OCI-LY3 (cell line): ENCODE data around the gene HPS6.
"Not testable (repeated sequence)": the region's sequence is repeated elsewhere in the genome, so short reads cannot be mapped to it uniquely, and the experiment has no call there.

Experiments used
- H2AFZ ChIP-seq: fragments of 200-600, 300-600 bp; shearing (Covaris generic); 2 replicates; pipeline ENCODE4 v1.6.0; 2014; ENCODE audit warnings: antibody characterized with exemption, low read depth, low read length
- H3K27ac ChIP-seq: fragments of 200-600, 300-600 bp; sonication (generic); 2 replicates; pipeline ENCODE4 v1.5.1; 2014; ENCODE audit warnings: mild to moderate bottlenecking, low read length, moderate library complexity, mixed read lengths
- H3K27me3 ChIP-seq: fragments of 200-600, 300-600 bp; sonication (generic); 2 replicates; pipeline ENCODE4 v1.6.1; 2014; ENCODE audit warnings: low read depth, low read length, mixed read lengths
- H3K36me3 ChIP-seq: fragments of 200-600, 300-600 bp; sonication (generic); replicated peaks from 2 replicates; pipeline ENCODE3; 2014; ENCODE audit warnings: low read depth, low read length, mixed read lengths
- H3K4me1 ChIP-seq: fragments of 300-600, 200-600 bp; sonication (generic); 2 replicates; pipeline ENCODE4 v1.6.1; 2014; ENCODE audit warnings: low read length, mixed read lengths
- H3K4me2 ChIP-seq: fragments of 200-600, 300-600 bp; sonication (generic); 2 replicates; pipeline ENCODE4 v1.6.1; 2014; ENCODE audit warnings: low read length, mixed read lengths
- H3K4me3 ChIP-seq: fragments of 300-600, 200-600 bp; sonication (generic); 2 replicates; pipeline ENCODE4 v1.5.1; 2014; ENCODE audit warnings: antibody characterized with exemption, mild to moderate bottlenecking, low read length, moderate library complexity
- H3K79me2 ChIP-seq: fragments of 300-600, 200-600 bp; shearing (Covaris generic); 2 replicates; pipeline ENCODE4 v1.6.1; 2014; ENCODE audit warnings: mild to moderate bottlenecking, low read length, mixed read lengths
- H3K9ac ChIP-seq: fragments of 300-600, 200-600 bp; shearing (Covaris generic); 2 replicates; pipeline ENCODE4 v1.6.0; 2014; ENCODE audit warnings: mild to moderate bottlenecking, low read length, moderate library complexity
- H3K9me3 ChIP-seq: fragments of 200-600, 300-600 bp; shearing (Covaris generic); 2 replicates; pipeline ENCODE4 v1.6.1; 2014; ENCODE audit warnings: low read length, mixed read lengths; ENCODE audit not compliant: insufficient read depth
- H4K20me1 ChIP-seq: fragments of 200-600, 300-600 bp; sonication (generic); 2 replicates; pipeline ENCODE4 v1.6.1; 2016; ENCODE audit warnings: low read length, mixed read lengths; ENCODE audit not compliant: insufficient read depth
- CTCF ChIP-seq: fragments of 200-600, 300-600 bp; sonication (generic); IDR thresholded peaks from 2 replicates; pipeline ENCODE4 v1.5.1; 2014; ENCODE audit warnings: antibody characterized with exemption, low read length, low read depth
- EZH2phosphoT487 ChIP-seq: fragments of 200-600 bp; shearing (Covaris generic); IDR thresholded peaks from 2 replicates; pipeline ENCODE4 v1.6.1; 2018; ENCODE audit warnings: antibody characterized with exemption, mixed run types, low read depth

Gene HPS6

GRCh38 chr10:102040305-102041050 is 24.7 kb upstream of the HPS6 start:
- Histone ChIP-seq H3K9me3 (no peaks in the 10 kb centered on the region), H3K79me2 (peaks cover 17% of the 10 kb centered on the region), H2AFZ (no peak overlapping the region), H3K4me1 (no peaks in the 10 kb centered on the region), H3K4me2 (no peak overlapping the region), H3K36me3 (no peaks in the 10 kb centered on the region), H3K27ac (no peak overlapping the region), H3K4me3 (no peak overlapping the region), H3K9ac (no peak overlapping the region), H4K20me1 (peaks cover 11% of the 10 kb centered on the region; the same call in 1 of the 2 replicates), H3K27me3 (no peaks in the 10 kb centered on the region)
- no peak for TF ChIP-seq EZH2phosphoT487
- TF ChIP-seq CTCF, result no peak

GRCh38 chr10:102045292-102045691 is 19.9 kb upstream of the HPS6 start:
- H3K4me3 ChIP-seq, result no peak overlapping the region
- H4K20me1 ChIP-seq, result peaks cover 11% of the 10 kb centered on the region; the same call in 1 of the 2 replicates
- peaks cover 34% of the 10 kb centered on the region for H3K79me2 ChIP-seq
- TF ChIP-seq CTCF, result no peak
- no peak for TF ChIP-seq EZH2phosphoT487
- H3K36me3 ChIP-seq, result no peaks in the 10 kb centered on the region
- no peak overlapping the region for H3K9ac ChIP-seq
- no peaks in the 10 kb centered on the region for H3K4me1 ChIP-seq
- H3K27me3 ChIP-seq, result no peaks in the 10 kb centered on the region
- no peaks in the 10 kb centered on the region for H3K9me3 ChIP-seq
- H3K4me2 ChIP-seq, result no peak overlapping the region
- H2AFZ ChIP-seq, result no peak overlapping the region
- no peak overlapping the region for H3K27ac ChIP-seq

- Histone ChIP-seq H3K79me2 (peaks cover 37% of the 10 kb centered on the region), H3K27me3 (no peaks in the 10 kb centered on the region), H4K20me1 (peaks cover 8% of the 10 kb centered on the region; the same call in 1 of the 2 replicates), H3K4me1 (peaks cover 6% of the 10 kb centered on the region; the same call in 1 of the 2 replicates), H2AFZ (no peak overlapping the region), H3K27ac (no peak overlapping the region), H3K9me3 (no peaks in the 10 kb centered on the region), H3K9ac (no peak overlapping the region), H3K36me3 (no peaks in the 10 kb centered on the region), H3K4me2 (no peak overlapping the region), H3K4me3 (no peak overlapping the region)
- TF ChIP-seq EZH2phosphoT487 (no peak), CTCF (no peak)
Observed at GRCh38 chr10:102046095-102046494, 19.1 kb upstream of the HPS6 start.

DNA sequence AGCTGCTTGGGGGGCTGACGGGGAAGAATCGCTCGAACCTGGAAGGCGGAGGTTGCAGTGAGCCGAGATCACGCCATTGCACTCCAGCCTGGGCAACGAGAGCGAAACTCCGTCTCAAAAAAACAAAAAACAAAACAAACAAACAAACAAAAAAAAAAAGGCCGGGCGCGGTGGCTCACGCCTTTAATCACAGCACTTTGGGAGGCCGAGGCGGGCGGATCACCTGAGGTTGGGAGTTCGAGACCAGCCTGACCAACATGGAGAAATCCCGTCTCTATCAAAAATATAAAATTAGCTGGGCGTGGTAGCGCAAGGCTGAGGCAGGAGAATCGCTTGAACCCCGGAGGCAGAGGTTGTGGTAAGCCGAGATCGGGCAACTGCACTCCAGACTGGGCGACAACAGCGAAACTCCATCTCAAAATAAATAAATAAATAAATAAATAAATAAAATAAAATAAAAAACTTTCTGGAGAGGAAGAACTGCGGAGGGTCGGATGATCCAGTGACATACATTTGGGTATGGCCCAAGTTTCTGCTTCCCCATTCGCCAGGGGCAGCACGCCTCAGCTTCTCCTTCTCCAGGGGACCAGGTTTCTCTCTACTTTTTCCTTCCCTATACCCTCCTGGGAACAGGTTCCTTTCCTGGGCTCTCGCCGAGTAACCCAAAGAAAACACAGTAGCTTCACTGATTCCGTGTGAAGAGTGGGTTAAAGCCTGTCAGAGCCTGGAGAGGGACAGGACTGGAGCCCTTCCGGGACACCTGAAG is 10.1 kb upstream of the HPS6 start:
- not testable (repeated sequence) for H4K20me1 ChIP-seq, H3K9me3 ChIP-seq, H3K27me3 ChIP-seq, H3K36me3 ChIP-seq
- peak overlapping the region; percentile 85 for H3K9ac ChIP-seq
- H3K4me3 ChIP-seq, result peak overlapping the region; percentile 98
- peaks cover 40% of the 10 kb centered on the region for H3K79me2 ChIP-seq
- peaks cover 14% of the 10 kb centered on the region; the same call in 1 of the 2 replicates for H3K4me1 ChIP-seq
- H3K4me2 ChIP-seq, result peak overlapping the region; percentile 85
- peak overlapping the region; percentile 16 for H2AFZ ChIP-seq
- H3K27ac ChIP-seq, result peak overlapping the region; percentile 65
